ENCODE data around the gene MAPK8.

Gene MAPK8

GRCh38 chr10:48454302-48455054 is 148.0 kb downstream of the MAPK8 start:
- no peak overlapping the region for H3K4me3 ChIP-seq (ENCODE audit: low read depth, low read length)
- no peak for TF ChIP-seq CTCF (IDR thresholded peaks at IDR 0.05; ENCODE audit: low read depth, low read length)

DNA sequence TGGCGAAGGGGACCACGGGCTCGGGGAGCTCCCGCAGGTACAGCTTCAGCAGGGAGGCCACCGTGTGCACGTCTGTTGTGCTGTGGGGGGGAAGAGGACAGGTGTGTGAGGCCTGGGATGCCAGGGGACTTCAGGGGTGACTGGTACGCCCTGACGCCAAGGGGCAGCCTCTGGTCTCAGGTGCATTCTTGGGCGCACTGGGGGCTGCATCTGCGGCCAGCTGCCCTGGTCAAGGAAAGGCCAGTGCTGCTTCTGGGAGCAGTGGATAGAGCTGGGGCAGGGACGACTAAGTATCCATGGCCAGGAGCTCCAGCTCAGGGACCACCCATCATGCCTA is 148.5 kb downstream of the MAPK8 start:
- no peak for TF ChIP-seq CTCF (IDR thresholded peaks at IDR 0.05; ENCODE audit: low read depth, low read length)
- H3K4me3 ChIP-seq (ENCODE audit: low read depth, low read length), result no peak overlapping the region

DNA sequence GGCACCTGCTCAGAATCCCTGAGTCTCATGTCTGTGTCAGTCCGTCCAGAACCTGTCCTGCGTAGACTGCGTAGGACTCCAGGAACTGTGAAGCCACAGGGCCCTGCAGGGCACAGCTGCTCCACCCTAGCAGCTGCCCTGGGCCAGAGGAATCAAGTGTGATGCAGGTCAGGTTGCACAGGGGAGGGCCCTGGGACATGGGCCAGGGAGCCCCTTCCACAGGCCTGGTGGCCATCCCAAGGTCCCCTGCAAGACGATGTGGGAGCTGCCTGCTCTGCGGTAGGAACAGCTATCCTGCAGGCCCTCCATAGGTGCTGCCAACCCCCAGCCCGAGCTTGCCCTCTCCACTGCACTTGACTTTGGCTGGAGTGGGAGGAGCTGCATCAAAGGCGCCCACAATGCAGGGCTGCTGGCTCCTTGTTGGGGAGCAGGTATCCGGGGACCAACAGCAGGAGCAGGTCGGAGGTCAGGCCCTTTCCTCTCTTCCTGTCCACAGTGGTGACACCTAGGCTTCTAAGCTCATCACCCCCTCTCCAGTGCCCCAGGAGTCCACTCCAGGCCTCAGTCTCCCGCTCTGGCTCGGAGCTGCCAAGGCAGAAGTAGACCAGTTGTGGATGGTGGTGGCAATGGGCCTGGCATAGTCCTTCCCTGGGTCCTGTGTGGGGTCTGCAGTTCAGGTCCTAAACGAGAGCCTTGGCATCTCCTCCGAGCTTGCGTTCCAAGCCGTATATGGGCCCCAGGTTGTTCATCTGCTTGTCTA is 149.1 kb downstream of the MAPK8 start:
- no peak for TF ChIP-seq CTCF (IDR thresholded peaks at IDR 0.05; ENCODE audit: low read depth, low read length)
- no peak overlapping the region for H3K4me3 ChIP-seq (ENCODE audit: low read depth, low read length)

- TF ChIP-seq CTCF (IDR thresholded peaks at IDR 0.05; ENCODE audit: low read depth, low read length), result no peak
- H3K4me3 ChIP-seq (ENCODE audit: low read depth, low read length), result no peak overlapping the region
Measured at GRCh38 chr10:48456361-48456804, 149.9 kb downstream of the MAPK8 start.

DNA sequence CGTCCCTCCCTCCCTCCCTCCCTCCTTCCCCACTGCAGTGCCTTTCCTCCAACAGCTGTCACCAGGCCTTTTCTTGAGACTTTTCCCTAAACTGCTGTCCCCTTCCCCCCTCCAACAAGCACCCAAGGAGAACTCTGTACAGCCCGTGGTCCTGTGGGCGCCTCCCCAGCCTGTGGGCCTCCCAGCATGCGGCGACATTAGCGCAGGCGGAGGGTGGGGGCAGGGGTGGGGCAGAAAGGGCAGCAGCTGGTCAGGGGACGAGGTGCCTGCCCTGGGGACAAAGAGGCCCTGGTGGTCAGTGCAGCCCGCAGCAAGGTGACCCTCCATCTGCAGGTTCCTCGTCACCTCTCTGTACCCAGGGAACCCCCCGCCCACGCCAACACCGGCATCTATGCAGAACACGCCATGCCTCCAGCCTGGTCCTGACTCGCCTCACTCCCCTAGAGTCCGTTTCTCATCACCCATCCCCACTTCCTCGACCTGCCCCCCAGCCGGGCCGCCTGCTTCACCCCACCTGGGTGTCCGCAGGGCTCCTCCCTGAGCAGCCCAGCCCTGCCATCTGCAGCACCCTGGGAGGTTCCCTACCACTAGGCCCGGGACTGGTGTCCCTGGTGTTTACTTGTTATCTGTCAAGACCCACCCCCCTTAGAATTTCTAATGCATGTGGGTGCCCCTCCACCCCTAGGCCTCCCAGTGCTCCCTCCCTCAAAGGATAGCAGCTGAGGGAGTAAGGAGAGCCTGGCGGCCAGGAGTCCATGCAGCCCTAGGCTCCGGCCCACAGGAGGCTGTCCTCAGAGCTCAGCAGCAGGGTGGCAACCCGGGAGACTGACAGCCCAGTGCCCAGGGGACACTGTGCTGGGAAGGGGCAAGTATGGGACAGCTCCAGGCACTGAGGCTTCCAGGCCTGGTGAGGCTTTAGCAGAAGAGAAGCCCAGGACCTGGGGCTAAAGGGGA is 150.6 kb downstream of the MAPK8 start:
- no peak overlapping the region for H3K4me3 ChIP-seq (ENCODE audit: low read depth, low read length)
- no peak for TF ChIP-seq CTCF (IDR thresholded peaks at IDR 0.05; ENCODE audit: low read depth, low read length)

- TF ChIP-seq CTCF (IDR thresholded peaks at IDR 0.05; ENCODE audit: low read depth, low read length), result no peak
- no peak overlapping the region for H3K4me3 ChIP-seq (ENCODE audit: low read depth, low read length)
Measured at GRCh38 chr10:48457949-48458661, 151.6 kb downstream of the MAPK8 start.
